GM18868 (cell line): ENCODE results near the gene CAMTA1.

Experiments
- ATAC-seq: cut with Tn5 transposase; IDR thresholded peaks from one replicate; pipeline ENCODE4 v1.9.1; 2021; ENCODE audit warnings: mild to moderate bottlenecking, moderate library complexity; ENCODE audit not compliant: unreplicated experiment

CAMTA1 gene

DNA sequence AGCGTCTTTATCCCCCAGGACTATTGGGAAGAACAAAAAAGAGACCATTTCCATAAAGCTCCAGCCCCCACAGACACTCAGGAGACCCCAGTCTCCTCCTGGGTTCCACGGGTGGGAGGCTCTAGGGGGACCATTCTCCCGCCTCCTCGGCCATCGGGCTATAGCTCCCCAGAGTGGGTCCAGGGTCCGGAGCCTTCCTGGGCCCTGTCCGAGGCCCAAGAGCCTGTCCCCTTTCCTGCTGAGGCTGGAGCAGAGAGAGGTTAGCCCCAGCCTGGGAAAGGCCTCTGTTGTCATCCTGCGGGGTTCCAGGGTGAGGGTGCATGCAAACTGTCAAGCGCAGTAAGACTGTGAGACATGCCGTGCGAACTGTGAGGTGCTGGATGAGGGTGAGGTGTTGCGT lies 166.3 kb downstream of the CAMTA1 start:
- ATAC-seq, result no peak

DNA sequence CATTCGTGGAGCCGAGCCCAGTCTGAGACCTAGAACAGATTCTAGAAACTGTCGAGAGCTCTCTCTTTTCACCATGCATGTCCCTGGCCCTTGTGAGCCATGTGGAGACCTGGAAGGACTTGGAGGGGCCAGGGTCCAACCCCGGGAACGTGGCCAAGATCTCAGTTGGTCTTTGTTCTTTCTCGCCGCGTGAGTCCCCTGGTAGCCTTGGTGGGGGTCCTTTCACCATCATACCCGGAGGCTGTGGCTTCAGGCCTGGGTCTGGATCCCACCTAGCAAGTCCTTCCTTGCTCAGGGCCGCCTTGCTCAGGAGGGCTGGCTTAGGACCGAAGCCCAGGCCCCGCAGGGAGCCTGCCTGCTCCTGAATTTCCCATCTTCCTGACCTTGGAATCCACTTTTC lies 168.0 kb downstream of the CAMTA1 start:
- no peak for ATAC-seq

GRCh38 chr1:6953907-6954364 lies 168.7 kb downstream of the CAMTA1 start:
- ATAC-seq, result no peak

- ATAC-seq, result no peak
Measured at GRCh38 chr1:6954591-6954990, 169.3 kb downstream of the CAMTA1 start.

DNA sequence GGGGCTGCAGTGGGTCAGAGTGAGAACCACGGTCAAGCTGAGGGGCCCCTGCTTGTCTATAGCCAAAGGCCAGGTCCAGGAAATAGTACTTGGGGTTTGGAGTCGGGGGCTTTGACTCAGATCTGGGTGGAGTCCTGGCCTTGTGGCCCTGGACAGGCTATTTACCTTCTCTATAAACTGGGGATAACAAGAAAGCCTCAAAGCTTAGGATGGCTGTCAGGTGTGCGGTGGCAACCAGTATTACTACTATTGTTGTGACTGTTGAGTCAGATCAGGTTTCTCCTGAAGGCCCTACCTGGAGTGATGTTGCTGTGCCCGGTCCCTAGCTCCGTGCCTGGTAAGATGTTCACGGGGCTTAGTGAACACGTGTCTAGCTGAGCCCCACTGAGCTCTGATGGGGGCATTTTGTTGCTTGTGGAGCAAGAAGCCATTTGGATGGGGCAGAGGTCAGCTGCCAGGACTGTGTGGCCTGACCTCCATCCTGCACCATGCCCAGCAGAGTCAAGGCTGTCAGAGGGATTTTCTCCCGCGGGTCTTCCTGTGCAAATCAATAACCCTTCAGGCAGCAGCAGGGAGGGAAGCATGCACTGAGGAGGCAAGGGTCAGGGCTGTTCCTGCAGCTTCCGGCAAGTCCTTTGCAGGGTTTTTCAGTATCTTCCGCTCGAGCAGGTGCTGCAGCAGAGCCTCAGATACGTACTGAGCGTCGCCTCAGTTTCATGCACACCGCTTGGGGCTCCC lies 170.3 kb downstream of the CAMTA1 start:
- no peak for ATAC-seq

DNA sequence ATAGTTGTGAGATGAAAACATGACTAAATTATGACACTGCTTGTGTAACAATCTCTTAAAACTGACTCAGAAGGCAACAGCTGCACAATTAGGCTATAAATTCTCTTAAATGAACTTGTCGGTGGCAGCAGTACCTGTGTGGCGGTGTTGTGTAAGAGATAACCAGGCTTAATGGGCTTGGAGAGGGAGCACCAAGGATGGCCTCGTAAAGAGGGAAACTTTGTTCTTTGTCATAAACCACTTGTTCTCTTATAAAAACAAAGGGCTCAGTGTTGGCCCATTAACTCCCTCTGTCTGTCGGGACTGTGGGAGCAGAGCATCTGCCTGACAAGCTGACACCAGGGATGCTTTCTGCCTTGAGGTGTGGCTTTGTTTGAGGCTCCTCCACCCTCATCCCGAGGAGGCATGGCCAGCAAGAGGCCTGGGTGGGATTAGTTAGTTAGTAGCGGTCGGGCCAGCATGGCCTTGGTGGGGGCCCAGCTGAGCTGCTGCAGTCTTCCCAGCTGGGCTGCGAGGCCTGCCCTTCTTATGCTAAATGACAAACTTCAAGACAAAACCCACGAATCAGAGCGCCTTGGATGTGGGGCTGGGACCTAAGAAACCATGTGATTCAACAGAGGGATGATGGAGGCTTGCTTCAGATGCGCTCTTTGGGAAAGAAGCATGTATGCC lies 171.4 kb downstream of the CAMTA1 start:
- no peak for ATAC-seq

DNA sequence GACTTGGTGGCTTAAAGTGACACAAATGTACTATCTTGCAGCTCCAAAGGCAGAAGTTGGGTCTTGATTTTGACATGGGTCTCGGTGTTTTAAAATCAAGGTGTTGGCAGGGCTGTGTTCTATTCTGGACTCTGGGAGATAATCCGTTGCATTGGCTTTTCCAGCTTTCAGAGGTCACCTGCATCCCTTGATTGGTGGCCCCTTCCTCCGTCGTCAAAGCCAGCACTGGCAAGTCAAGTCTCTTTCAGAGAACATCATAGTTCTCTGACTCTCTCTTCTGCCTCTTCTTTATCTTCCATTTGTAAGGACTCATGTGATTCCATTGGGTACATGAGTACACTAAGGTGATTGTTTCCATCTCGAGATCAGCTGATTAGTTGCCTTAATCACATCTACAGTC lies 172.1 kb downstream of the CAMTA1 start:
- ATAC-seq, result no peak

DNA sequence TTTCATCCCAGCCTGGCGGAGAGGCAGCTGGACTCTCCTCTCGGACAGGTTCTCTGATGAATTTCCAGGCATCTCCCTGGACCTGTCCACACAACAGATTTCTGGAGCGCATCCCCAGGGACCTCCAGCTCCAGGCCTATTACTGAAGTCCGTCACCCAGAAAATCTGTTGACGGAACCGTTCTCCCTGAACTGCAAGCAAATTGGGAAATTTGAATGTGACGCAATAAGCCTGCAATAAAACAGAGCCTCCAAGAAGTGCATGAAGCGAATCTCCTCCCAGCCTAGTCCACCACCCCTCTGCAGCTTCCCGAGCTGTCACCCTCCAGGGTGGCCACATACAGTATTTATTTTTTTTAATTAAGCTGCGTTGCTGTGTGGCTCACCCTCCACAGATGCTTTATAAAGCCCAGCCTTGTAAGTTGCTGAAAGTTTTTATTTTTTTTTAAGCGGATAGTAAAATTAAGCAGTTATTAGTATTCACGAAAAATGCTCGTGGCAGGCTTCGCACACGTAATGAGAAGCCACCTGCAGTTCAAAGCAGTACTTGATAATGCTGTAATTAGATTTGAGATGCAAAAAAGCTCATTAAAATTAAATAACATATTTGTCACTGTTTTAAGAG lies 173.3 kb downstream of the CAMTA1 start:
- ATAC-seq, result no peak

DNA sequence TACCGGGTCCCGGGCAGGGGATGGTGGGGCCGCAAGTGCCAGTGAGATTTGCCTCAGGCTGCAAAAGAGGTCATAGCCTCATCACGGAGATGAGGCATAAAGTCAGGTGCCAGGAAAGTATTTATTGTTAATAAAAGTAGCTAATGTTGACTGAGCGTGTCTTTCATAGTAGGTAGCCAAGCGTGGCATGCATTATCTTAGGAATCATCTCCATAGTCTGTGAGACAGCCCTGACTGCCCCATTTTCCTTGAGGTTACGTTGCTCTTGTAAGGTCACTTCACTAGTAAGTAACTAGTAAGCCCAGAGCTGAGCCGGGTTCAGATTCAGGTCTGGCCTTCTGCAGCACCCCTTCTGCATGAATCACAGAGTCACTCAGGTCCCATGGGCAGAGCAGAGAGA lies 174.2 kb downstream of the CAMTA1 start:
- no peak for ATAC-seq

GRCh38 chr1:6960291-6960811 lies 175.1 kb downstream of the CAMTA1 start:
- no peak for ATAC-seq

DNA sequence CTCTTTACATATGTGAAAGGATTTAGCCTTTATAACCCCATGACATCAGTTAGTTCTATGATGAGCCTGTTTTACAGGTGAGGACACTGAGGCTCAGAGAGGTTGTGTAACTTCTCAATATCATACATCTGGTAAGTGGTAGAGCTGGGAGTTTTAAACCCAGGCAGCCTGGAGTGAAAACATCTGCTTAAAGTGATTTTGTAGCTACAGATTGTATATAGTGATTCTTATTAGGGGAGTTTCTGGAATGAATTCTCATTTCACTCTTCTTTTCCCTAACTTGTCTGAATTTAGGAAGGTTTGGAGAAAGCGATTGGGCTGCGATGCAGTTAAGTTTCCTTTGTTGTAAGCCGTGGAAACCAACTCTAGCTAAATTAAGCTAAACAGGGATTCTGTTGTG lies 175.6 kb downstream of the CAMTA1 start:
- ATAC-seq, result no peak

GRCh38 chr1:6961289-6961688 lies 176.0 kb downstream of the CAMTA1 start:
- ATAC-seq, result no peak

GRCh38 chr1:6961905-6962477 lies 176.7 kb downstream of the CAMTA1 start:
- ATAC-seq, result no peak

DNA sequence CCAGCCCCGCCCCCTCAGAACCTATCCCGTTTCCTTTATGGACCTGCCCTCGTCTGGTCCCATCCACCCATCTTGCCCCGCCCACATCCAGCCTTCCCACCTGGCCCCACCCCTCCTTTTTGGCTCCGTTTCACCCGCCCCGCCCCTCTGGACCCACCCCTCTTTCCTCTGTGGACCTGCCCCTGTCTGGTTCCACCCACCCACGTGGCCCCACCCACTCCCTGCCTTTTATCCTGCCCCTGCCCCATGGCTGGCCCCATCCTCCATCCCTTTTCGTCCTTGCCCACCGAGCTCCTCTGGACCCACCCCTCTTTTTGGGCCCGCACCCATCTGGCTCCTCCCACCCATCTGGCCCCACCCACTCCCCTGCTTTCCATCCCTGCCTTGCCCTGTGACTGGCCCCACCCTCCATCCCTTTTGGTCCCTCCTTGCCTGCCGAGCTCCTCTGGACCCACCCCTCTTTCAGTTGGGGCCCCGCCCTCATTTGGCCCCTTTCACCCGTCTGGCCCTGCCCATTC lies 177.3 kb downstream of the CAMTA1 start:
- no peak for ATAC-seq

DNA sequence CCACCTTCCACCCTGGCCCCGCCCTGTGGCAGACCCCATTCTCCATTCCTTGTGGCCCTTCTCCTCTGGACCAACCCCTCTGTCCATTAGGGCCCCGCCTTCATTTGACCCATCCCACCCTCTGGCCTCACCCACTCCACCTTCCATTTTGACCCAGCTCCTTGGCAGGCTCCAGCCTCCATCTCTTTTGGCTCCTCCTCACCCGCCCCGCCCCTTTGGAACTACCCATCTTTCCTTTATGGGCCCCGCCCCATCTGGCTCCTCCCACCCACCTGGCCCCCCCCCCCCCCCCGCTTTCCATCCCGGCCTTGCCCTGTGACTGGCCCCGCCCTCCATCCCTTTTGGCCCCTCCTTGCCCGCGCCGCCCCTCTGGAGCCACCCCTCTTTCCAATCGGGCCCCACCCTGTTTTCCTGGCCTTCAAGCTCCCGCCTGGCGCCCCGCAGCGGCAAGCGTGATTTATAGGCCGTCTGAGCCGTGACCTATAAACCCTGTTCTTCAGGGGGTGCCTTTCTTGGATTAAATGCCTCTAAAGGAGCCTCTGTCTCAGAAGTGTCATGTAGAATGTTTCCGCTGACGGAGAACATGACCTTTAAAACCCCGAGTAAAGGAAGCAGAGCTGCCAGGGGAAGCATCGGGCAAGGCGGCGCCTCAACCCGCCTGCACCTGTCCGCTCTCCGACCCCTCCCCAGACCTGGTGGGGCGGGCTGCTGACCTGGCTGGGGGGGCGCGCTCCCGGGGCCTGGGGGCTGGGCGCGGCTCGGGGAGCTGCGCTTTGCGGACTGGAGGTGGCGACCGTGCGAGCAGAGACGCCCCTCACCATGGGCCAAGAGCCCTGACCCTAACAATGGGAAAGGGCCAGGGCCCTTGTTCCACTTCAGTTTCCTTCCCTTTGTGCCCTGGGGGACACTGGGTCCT lies 178.0 kb downstream of the CAMTA1 start:
- ATAC-seq, result no peak

- ATAC-seq, result no peak
Measured at GRCh38 chr1:6963912-6964307, 178.7 kb downstream of the CAMTA1 start.

DNA sequence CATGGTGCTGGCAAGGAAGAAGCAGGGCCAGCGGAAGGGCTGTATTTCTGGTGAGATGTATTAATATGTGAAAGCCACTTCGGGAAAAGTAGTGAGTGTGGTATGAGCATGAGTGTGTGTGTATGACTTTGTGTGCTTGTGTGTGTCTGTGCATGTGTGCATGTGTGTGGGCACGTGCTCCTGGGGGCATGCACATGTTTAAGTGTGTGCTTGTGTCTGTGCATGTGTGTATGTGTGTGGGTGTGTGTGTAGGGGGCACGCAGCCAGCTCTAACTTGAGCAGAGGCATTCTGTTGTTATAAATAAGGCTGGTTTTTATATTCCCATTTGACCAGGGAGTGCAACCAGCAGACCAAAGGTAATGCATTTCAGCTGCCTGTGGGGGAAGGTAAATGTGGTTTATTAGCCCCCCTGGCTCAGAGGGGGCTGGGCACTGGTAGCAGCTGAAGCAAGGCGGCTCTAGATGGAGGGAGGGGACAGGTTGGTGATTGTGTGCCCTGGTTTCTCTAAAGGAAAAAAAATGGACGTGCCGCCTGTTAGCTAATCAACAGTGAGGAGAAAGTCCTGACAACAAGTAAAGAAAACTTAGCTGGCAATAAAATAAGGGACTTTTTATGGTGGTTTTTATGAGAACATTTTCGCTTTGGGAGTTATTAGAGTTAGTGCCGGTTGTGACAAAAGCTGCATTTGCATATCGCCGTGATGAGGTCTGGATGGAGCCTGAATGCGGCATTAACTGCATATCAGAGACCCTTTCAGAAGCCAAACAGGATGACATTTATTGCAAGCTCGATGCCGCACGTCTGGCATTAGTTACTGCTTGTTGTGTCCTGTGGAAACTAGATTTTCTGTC lies 180.1 kb downstream of the CAMTA1 start:
- no peak for ATAC-seq

DNA sequence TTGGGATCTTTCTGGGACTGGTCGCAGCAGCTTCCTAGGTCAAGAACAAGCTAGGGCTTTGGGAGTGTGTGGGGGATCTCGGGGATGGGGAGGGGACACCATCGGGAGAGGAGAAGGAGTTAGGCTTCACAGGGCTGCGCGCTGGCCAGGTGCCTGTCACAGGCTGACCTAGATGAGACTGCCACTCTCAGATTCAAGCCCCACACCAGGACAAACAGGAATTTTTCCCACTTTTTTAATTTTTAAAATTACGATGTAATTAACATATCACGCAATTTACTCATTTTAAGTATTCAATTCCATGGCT lies 180.6 kb downstream of the CAMTA1 start:
- ATAC-seq, result no peak

- ATAC-seq, result no peak
Measured at GRCh38 chr1:6966326-6966725, 181.1 kb downstream of the CAMTA1 start.
